Fibroblast of lung (primary cell): ENCODE data around the gene KRTAP20-3.

Experiments
- EZH2 ChIP-seq: IDR thresholded peaks from 2 replicates; pipeline ENCODE4 v1.5.1; 2012; ENCODE audit warnings: low read length, control low read depth, mild to moderate bottlenecking; ENCODE audit errors: missing control alignments
- TF ChIP-seq, protein P1 (sequence below), 2 donors: IDR thresholded peaks in 1 of 2; conservative IDR thresholded peaks in 1 of 2; 1 replicate in 1 of 2; 2 replicates in 1 of 2; pipeline ENCODE4 v1.5.1; 2011 to 2012; ENCODE audit warnings: low read length in 2 of 2, control low read depth in 1 of 2, inconsistent platforms in 1 of 2, low read depth in 1 of 2, mild to moderate bottlenecking in 1 of 2

DNA sequence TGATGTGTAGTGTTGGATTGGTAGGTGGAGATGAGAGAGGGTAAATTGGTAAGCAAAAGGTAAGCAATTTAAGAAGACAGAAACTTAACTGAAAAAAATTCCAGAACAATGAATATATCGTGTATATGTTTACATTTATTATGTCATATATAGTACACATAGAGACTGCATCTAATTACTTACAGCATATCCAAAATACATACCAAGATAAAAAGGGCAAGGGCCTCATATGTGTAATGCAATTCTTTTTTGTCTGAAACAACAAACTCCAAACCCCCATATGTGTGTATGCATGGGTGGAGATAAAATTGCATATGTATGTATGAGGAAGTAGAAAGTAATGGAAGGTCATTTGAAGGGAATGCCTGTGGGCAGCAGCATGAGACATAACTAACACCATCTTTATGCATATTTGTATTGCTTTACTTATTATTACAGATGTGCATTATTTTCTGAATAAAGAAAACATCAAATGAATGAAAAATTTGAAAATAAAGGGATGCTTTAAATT, 4.3 kb downstream of the KRTAP20-3 start:
- TF ChIP-seq, protein P1, sequence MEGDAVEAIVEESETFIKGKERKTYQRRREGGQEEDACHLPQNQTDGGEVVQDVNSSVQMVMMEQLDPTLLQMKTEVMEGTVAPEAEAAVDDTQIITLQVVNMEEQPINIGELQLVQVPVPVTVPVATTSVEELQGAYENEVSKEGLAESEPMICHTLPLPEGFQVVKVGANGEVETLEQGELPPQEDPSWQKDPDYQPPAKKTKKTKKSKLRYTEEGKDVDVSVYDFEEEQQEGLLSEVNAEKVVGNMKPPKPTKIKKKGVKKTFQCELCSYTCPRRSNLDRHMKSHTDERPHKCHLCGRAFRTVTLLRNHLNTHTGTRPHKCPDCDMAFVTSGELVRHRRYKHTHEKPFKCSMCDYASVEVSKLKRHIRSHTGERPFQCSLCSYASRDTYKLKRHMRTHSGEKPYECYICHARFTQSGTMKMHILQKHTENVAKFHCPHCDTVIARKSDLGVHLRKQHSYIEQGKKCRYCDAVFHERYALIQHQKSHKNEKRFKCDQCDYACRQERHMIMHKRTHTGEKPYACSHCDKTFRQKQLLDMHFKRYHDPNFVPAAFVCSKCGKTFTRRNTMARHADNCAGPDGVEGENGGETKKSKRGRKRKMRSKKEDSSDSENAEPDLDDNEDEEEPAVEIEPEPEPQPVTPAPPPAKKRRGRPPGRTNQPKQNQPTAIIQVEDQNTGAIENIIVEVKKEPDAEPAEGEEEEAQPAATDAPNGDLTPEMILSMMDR (conservative IDR thresholded peaks at IDR 0.05 in 1 of 2, IDR thresholded peaks at IDR 0.05 in 1 of 2; ENCODE audit: low read depth in 1 of 2, low read length in 2 of 2): no peak
- no peak for TF ChIP-seq EZH2
